HEK293T (cell line): ENCODE measurements around the gene SIRPA.

Experiments
- BHLHE40 ChIP-seq: fragments of 450-650 bp; IDR thresholded peaks from 2 replicates; pipeline ENCODE4 v1.6.1; 2016; ENCODE audit warnings: mild to moderate bottlenecking, moderate library complexity, borderline replicate concordance
- ELF4 ChIP-seq: fragments of 450-650 bp; IDR thresholded peaks from 2 replicates; pipeline ENCODE4 v1.6.1; 2017; ENCODE audit warnings: antibody characterized with exemption

DNA sequence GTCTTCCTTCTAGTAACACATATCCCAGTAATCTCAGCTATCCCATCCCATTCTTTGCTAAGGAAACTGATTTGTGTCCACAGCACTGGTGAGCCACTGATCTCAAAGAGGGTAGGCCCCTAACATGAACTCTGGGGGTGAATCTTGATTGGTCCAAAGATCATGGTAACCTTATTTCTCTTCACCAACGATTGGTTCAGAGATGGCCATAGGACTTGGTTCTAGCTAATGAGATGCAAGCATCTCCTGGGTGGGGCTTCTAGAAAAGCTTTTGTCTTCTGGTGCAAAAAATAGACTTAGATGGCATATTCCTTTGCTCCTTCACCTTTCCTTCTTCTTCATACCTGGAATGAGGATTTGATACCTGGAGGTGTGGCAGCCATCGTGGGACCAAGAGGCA, 43.8 kb upstream of the SIRPA start:
- no peak for TF ChIP-seq ELF4
- TF ChIP-seq BHLHE40 = no peak
